Transverse colon (tissue), 4 donors: Measurements from ENCODE around the gene GSTP1. TPM values are rescaled to one million over a fixed set of nuclear protein-coding genes. Genes with fewer than 3 reads are reported as not detected.
A peak's percentile ranks its signal among the peaks of the same experiment; 100 is the strongest.
"Not testable (repeated sequence)": the region's sequence is repeated elsewhere in the genome, so short reads cannot be mapped to it uniquely, and the experiment has no call there.

Experiments used
- DNase-seq: peaks from one replicate; pipeline ENCODE4 v3.0.0-alpha.2; 2019
- H3K27ac ChIP-seq, 4 donors: fragments of 200-600 bp; sonication (generic); 2 replicates each; pipeline ENCODE4 v1.5.1; 2016 to 2018; ENCODE audit warnings: inconsistent platforms in 4 of 4
- H3K27me3 ChIP-seq: fragments of 200-600 bp; sonication (generic); 2 replicates; pipeline ENCODE4 v1.5.1; 2017; ENCODE audit warnings: inconsistent platforms
- H3K36me3 ChIP-seq, 4 donors: fragments of 200-600 bp; sonication (generic); 2 replicates each; pipeline ENCODE4 v1.5.1; 2017 to 2019; ENCODE audit warnings: inconsistent platforms in 4 of 4
- H3K4me1 ChIP-seq, 4 donors: fragments of 200-600 bp; sonication (generic); 2 replicates each; pipeline ENCODE4 v1.5.1; 2017 to 2020; ENCODE audit warnings: inconsistent platforms in 4 of 4
- H3K4me3 ChIP-seq, 4 donors: fragments of 200-600 bp; sonication (generic); 1 replicate in 1 of 4; 2 replicates in 3 of 4; pipeline versions ENCODE4 v1.5.1 to v1.6.1; 2017 to 2019; ENCODE audit warnings: inconsistent platforms in 4 of 4
- H3K9me3 ChIP-seq, 2 donors: fragments of 200-600 bp; sonication (generic); 2 replicates each; pipeline ENCODE4 v1.5.1; 2017 to 2019; ENCODE audit warnings: inconsistent platforms in 2 of 2
- CTCF ChIP-seq, 5 experiments: fragments of 200-600 bp in 3 of 5; fragments of 450-650 bp in 2 of 5; sonication (generic) in 3 of 5; IDR thresholded peaks; 1 replicate in 2 of 5; 2 replicates in 3 of 5; pipeline ENCODE4 v1.5.1; 2016 to 2017; ENCODE audit warnings: antibody characterized with exemption in 5 of 5, inconsistent platforms in 3 of 5, mild to moderate bottlenecking in 2 of 5, moderate library complexity in 1 of 5
- EP300 ChIP-seq: sonication (generic); formaldehyde crosslinking; IDR thresholded peaks from one replicate; pipeline ENCODE4 v1.6.1; 2017; ENCODE audit warnings: antibody characterized with exemption, low read depth
- POLR2A ChIP-seq: fragments of 450-650 bp; IDR thresholded peaks from one replicate; pipeline ENCODE4 v1.6.1; 2016; ENCODE audit warnings: antibody characterized with exemption, mild to moderate bottlenecking, moderate library complexity
- POLR2AphosphoS5 ChIP-seq, 3 donors: sonication (generic); formaldehyde crosslinking; IDR thresholded peaks; one replicate each; pipeline ENCODE4 v1.6.1; 2016; ENCODE audit warnings: antibody characterized with exemption in 3 of 3
- WGBS, 2 donors: methylation state at CpG; one replicate each; pipeline ENCODE4 v1.1.5; 2018; ENCODE audit warnings: low coverage in 1 of 2; 5-methylcytosine and 5-hydroxymethylcytosine counted together
- in situ Hi-C, 4 donors: fragments of 200-750 bp; cut with MboI; loops; one replicate each; pipeline versions ENCODE4 v1.15.0 to v1.15.1; 2017; ENCODE audit warnings: low sequenced_read_pairs in 3 of 4, low pct_ligation_motif_present in 1 of 4, low pct_unique_long_range_greater_than_20kb in 1 of 4
- intact Hi-C: fragments of 100-400 bp; cut with DNase I; formaldehyde crosslinking; loops from one replicate; pipeline ENCODE4 v1.15.1; 2023; ENCODE audit warnings: low total_unique reads
- total RNA-seq, 4 donors: library from RNA; depleted of rRNA; stranded (reverse); fragments of >200 nt; gene quantifications; one replicate each; pipeline ENCODE4 v1.1.0, GENCODE V29; 2016

GSTP1 gene
- total RNA-seq, 4 donors from 2014 or later: 166 to 578 (median 537) TPM

GRCh38 chr11:67599149-67599548 lies 15.5 kb downstream of the GSTP1 start:
- Histone ChIP-seq H3K4me3 (no peak overlapping the region), H3K9me3 (no peaks in the 10 kb centered on the region), H3K27ac (no peak overlapping the region), H3K4me1 (no peaks in the 10 kb centered on the region), H3K36me3 (no peaks in the 10 kb centered on the region), H3K27me3 (no peaks in the 10 kb centered on the region)
- intact Hi-C loops (no loop called here), in situ Hi-C loops (no loop called here)
- no peak for DNase-seq
- 67 to 84% methylated on average over 1 of the region's 1 CpG for WGBS, 2 donors
- no peak for TF ChIP-seq CTCF (IDR thresholded peaks at IDR 0.05)
- no peak for TF ChIP-seq POLR2AphosphoS5 (IDR thresholded peaks at IDR 0.05)
- no peak for TF ChIP-seq EP300
- no peak for TF ChIP-seq POLR2A

- no peaks in the 10 kb centered on the region for H3K27me3 ChIP-seq
- DNase-seq: peak; percentile 47
- intact Hi-C loops (no loop called here), in situ Hi-C loops (no loop called here)
- no peaks in the 10 kb centered on the region for H3K36me3 ChIP-seq
- WGBS, 2 donors: 36 to 56% methylated on average over 3 to 7 of the region's 7 CpGs
- no peak for TF ChIP-seq POLR2AphosphoS5 (IDR thresholded peaks at IDR 0.05)
- TF ChIP-seq EP300: no peak
- no peak for TF ChIP-seq CTCF (IDR thresholded peaks at IDR 0.05)
- TF ChIP-seq POLR2A: no peak
- H3K4me1 ChIP-seq: no peaks in the 10 kb centered on the region
- H3K4me3 ChIP-seq: no peak overlapping the region
- H3K27ac ChIP-seq: no peak overlapping the region
- no peaks in the 10 kb centered on the region for H3K9me3 ChIP-seq
Observed at GRCh38 chr11:67600324-67601029, 16.9 kb downstream of the GSTP1 start.

GRCh38 chr11:67601098-67601497 lies 17.5 kb downstream of the GSTP1 start:
- no peak for DNase-seq
- TF ChIP-seq EP300: no peak
- TF ChIP-seq CTCF (IDR thresholded peaks at IDR 0.05): no peak
- no peak for TF ChIP-seq POLR2A
- no peak for TF ChIP-seq POLR2AphosphoS5 (IDR thresholded peaks at IDR 0.05)
- H3K27me3 ChIP-seq: no peaks in the 10 kb centered on the region
- H3K4me3 ChIP-seq: no peak overlapping the region
- WGBS, 2 donors: 93 to 94% methylated on average over 2 to 7 of the region's 7 CpGs
- in situ Hi-C loops: no loop called here
- H3K9me3 ChIP-seq: no peaks in the 10 kb centered on the region
- H3K27ac ChIP-seq: no peak overlapping the region
- intact Hi-C loops: no loop called here
- peaks cover 0 to 5% (median 3%) of the 10 kb centered on the region in 4 donors for H3K4me1 ChIP-seq
- H3K36me3 ChIP-seq: no peaks in the 10 kb centered on the region

- H3K27me3 ChIP-seq, H3K36me3 ChIP-seq, in situ Hi-C loops, H3K27ac ChIP-seq, H3K4me3 ChIP-seq, intact Hi-C loops, DNase-seq, H3K9me3 ChIP-seq: not testable (repeated sequence)
- 63 to 68% methylated on average over 2 of the region's 4 CpGs for WGBS, 2 donors
- peaks cover 7 to 20% (median 17%) of the 10 kb centered on the region in 4 donors for H3K4me1 ChIP-seq
Observed at GRCh38 chr11:67604119-67604518, 20.5 kb downstream of the GSTP1 start.

GRCh38 chr11:67604815-67605214 lies 21.2 kb downstream of the GSTP1 start:
- 71% methylated on average over 2 of the region's 2 CpGs; no CpG with 5 or more reads in 1 of the 2 donors for WGBS, 2 donors
- H3K27me3 ChIP-seq: no peaks in the 10 kb centered on the region
- H3K36me3 ChIP-seq: no peaks in the 10 kb centered on the region
- H3K27ac ChIP-seq: no peak overlapping the region
- TF ChIP-seq POLR2AphosphoS5 (IDR thresholded peaks at IDR 0.05): no peak
- TF ChIP-seq POLR2A: no peak
- TF ChIP-seq EP300: no peak
- no peak for TF ChIP-seq CTCF (IDR thresholded peaks at IDR 0.05)
- no peaks in the 10 kb centered on the region for H3K9me3 ChIP-seq
- in situ Hi-C loops: no loop called here
- no peak for DNase-seq
- peaks cover 7 to 20% (median 17%) of the 10 kb centered on the region in 4 donors for H3K4me1 ChIP-seq
- H3K4me3 ChIP-seq: no peak overlapping the region
- intact Hi-C loops: no loop called here
